GM21786 (cell line): ENCODE measurements around the gene TRIM69.
"Not testable (repeated sequence)": the region's sequence is repeated elsewhere in the genome, so short reads cannot be mapped to it uniquely, and the experiment has no call there.

Experiments
- ATAC-seq: cut with Tn5 transposase; IDR thresholded peaks from one replicate; pipeline ENCODE4 v1.9.1; 2021; ENCODE audit not compliant: unreplicated experiment

The TRIM69 gene

GRCh38 chr15:44739222-44739847 lies 3.0 kb downstream of the TRIM69 start:
- ATAC-seq, result not testable (repeated sequence)

- not testable (repeated sequence) for ATAC-seq
Measured at GRCh38 chr15:44743454-44743853, 7.1 kb downstream of the TRIM69 start.

GRCh38 chr15:44753345-44753744 lies 17.0 kb downstream of the TRIM69 start:
- ATAC-seq, result no peak

GRCh38 chr15:44763187-44763586 lies 26.9 kb downstream of the TRIM69 start:
- no peak for ATAC-seq

- ATAC-seq, result no peak
Measured at GRCh38 chr15:44763848-44764247, 27.5 kb downstream of the TRIM69 start.

GRCh38 chr15:44765036-44765435 lies 28.7 kb downstream of the TRIM69 start:
- ATAC-seq, result no peak

- ATAC-seq, result no peak
Measured at GRCh38 chr15:44769521-44769920, 33.2 kb downstream of the TRIM69 start.

- not testable (repeated sequence) for ATAC-seq
Measured at GRCh38 chr15:44770715-44771114, 34.4 kb downstream of the TRIM69 start.

GRCh38 chr15:44775953-44776352 lies 39.6 kb downstream of the TRIM69 start:
- no peak for ATAC-seq

GRCh38 chr15:44779761-44780160 lies 43.4 kb downstream of the TRIM69 start:
- no peak for ATAC-seq

- ATAC-seq, result no peak
Measured at GRCh38 chr15:44780608-44781007, 44.3 kb downstream of the TRIM69 start.

GRCh38 chr15:44781128-44781810 lies 44.9 kb downstream of the TRIM69 start:
- no peak for ATAC-seq

GRCh38 chr15:44782516-44782915 lies 46.2 kb downstream of the TRIM69 start:
- no peak for ATAC-seq

- not testable (repeated sequence) for ATAC-seq
Measured at GRCh38 chr15:44784918-44785274, 48.6 kb downstream of the TRIM69 start.

- ATAC-seq, result no peak
Measured at GRCh38 chr15:44788748-44789147, 52.4 kb downstream of the TRIM69 start.

GRCh38 chr15:44790215-44790614 lies 53.9 kb downstream of the TRIM69 start:
- ATAC-seq, result no peak

GRCh38 chr15:44790656-44791055 lies 54.3 kb downstream of the TRIM69 start:
- ATAC-seq, result no peak

GRCh38 chr15:44792715-44793114 lies 56.4 kb downstream of the TRIM69 start:
- ATAC-seq, result no peak

GRCh38 chr15:44794072-44794471 lies 57.7 kb downstream of the TRIM69 start:
- no peak for ATAC-seq

- ATAC-seq, result no peak
Measured at GRCh38 chr15:44796508-44796907, 60.2 kb downstream of the TRIM69 start.

- ATAC-seq, result no peak
Measured at GRCh38 chr15:44798826-44799225, 62.5 kb downstream of the TRIM69 start.

- ATAC-seq, result no peak
Measured at GRCh38 chr15:44801364-44801763, 65.0 kb downstream of the TRIM69 start.

GRCh38 chr15:44801797-44802196 lies 65.5 kb downstream of the TRIM69 start:
- ATAC-seq, result no peak
